HG02623 (cell line): ENCODE measurements around the gene PFDN4.
"Not testable (repeated sequence)": the region's sequence is repeated elsewhere in the genome, so short reads cannot be mapped to it uniquely, and the experiment has no call there.

Experiments
- ATAC-seq: cut with Tn5 transposase; IDR thresholded peaks from one replicate; pipeline ENCODE4 v1.9.1; 2021; ENCODE audit warnings: moderate library complexity; ENCODE audit not compliant: unreplicated experiment

Gene PFDN4

GRCh38 chr20:54265791-54266190 is 57.9 kb downstream of the PFDN4 start:
- not testable (repeated sequence) for ATAC-seq

DNA sequence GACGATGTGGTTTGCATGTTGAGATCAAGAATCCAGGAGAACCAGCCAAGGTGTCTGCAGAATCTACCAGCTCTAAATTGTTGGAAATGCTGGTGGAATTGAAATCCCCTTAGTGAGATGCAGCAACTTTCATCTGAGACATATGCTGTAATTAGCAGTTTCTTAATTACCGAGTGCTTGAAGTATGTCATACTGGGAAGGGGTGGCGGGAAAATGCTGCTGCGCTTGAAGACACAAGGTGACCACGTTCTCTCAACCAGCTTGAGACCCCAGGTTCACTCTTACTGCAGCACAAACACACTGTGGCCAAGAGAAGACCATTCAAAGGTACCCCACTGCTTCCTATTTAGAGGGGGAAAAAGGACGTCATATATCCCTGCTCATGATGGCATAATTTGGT is 59.0 kb downstream of the PFDN4 start:
- ATAC-seq = no peak

GRCh38 chr20:54267483-54268003 is 59.7 kb downstream of the PFDN4 start:
- no peak for ATAC-seq

- no peak for ATAC-seq
Measured at GRCh38 chr20:54268941-54269340, 61.1 kb downstream of the PFDN4 start.
